ENCODE results near the gene PJA1.

The PJA1 gene

DNA sequence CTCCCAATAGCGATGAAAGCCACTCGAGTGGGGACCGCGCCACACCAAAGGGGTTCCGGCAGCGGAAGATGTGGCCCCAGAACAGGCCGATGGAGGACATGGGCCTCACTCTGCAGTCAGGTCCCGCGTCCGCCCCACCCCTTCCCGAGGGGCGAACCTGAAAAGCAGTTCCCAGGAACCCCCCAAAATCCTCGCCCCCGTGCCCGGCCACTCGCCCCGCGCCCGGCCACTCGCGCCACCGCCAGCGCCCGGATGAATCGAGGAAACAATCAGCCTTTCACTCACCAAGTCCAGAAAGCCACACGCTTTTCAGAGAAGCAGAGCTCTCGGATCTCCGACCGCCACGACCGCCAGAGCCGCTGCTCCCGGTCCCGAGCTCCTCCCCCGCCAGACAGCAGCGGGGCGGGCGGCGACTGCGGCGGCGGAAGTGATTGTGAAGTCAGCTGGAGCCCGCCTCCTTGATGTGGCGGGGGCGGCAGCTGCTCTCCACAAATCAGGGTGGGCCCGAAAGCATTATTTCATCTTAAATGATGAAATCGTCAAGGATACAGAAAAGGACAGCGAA lies at the start of gene PJA1:
Gene PJA1 (minus strand): TSS at position 367 of the 565 bp plus-strand sequence. CDS start 2,380 bp downstream, outside the sequence.
- H3K4me3 ChIP-seq (ENCODE audit: low read depth, low read length) = peak within 1 kb of the TSS; percentile 73
- TF ChIP-seq, protein P1, sequence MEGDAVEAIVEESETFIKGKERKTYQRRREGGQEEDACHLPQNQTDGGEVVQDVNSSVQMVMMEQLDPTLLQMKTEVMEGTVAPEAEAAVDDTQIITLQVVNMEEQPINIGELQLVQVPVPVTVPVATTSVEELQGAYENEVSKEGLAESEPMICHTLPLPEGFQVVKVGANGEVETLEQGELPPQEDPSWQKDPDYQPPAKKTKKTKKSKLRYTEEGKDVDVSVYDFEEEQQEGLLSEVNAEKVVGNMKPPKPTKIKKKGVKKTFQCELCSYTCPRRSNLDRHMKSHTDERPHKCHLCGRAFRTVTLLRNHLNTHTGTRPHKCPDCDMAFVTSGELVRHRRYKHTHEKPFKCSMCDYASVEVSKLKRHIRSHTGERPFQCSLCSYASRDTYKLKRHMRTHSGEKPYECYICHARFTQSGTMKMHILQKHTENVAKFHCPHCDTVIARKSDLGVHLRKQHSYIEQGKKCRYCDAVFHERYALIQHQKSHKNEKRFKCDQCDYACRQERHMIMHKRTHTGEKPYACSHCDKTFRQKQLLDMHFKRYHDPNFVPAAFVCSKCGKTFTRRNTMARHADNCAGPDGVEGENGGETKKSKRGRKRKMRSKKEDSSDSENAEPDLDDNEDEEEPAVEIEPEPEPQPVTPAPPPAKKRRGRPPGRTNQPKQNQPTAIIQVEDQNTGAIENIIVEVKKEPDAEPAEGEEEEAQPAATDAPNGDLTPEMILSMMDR (IDR thresholded peaks at IDR 0.05; ENCODE audit: insufficient read depth, low read length, missing control alignments) = no peak
- ChIA-PET POLR2A (interaction anchor here (0.7 to 2.0 kb wide), 3 partner anchors 49 to 336 kb away, joined by 3 to 11 read pairs (median 4); partner anchors contain the start of gene EFNB1), CTCF (interaction anchor here (0.8 kb wide), 1 partner anchor 57 kb away, joined by 3 read pairs; no protein-coding TSS in a partner anchor)
- no peak for DNase-seq (ENCODE audit: low read depth, low spot score)

DNA sequence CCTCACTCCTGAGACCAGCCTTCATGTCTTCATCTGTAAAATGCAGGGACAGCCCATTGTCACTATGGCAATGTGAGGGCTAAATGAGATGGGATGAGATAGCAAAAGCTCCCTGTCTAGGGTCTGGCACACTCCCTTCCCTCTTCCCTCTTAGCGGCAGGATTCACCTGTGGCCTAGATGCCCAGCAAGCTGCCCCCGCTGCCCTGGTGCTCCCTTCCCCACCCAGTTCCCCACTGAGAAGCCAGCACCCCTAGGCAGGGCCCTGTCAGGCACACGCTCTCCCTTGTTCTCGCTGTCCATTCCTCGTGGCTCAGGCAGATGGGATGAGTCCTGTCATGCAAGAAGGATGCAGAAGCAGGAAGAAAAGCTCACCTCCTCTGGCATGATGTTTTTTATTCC lies 49.2 kb upstream of the PJA1 start:
- H3K4me3 ChIP-seq (ENCODE audit: low read depth, low read length) = no peak overlapping the region
- POLR2A ChIA-PET = no interaction called here
- CTCF ChIA-PET = interaction anchor here (14.3 kb wide), 1 partner anchor 387 kb away, joined by 281 read pairs; the partner anchor contains the start of gene EFNB1
- DNase-seq (ENCODE audit: low read depth, low spot score) = no peak
- TF ChIP-seq, protein P1 (IDR thresholded peaks at IDR 0.05; ENCODE audit: insufficient read depth, low read length, missing control alignments) = no peak

- ChIA-PET POLR2A (no interaction called here), CTCF (interaction anchor here (1.4 to 14.3 kb wide), 3 partner anchors 10 to 385 kb away, joined by 4 to 281 read pairs (median 5); partner anchors contain the start of gene EFNB1)
- TF ChIP-seq, protein P1 (IDR thresholded peaks at IDR 0.05; ENCODE audit: insufficient read depth, low read length, missing control alignments) = no peak
- H3K4me3 ChIP-seq (ENCODE audit: low read depth, low read length) = no peak overlapping the region
- DNase-seq (ENCODE audit: low read depth, low spot score) = no peak
Observed at GRCh38 chrX:69211701-69212100, 46.4 kb upstream of the PJA1 start.

- POLR2A ChIA-PET = no interaction called here
- DNase-seq (ENCODE audit: low read depth, low spot score) = no peak
- TF ChIP-seq, protein P1 (IDR thresholded peaks at IDR 0.05; ENCODE audit: insufficient read depth, low read length, missing control alignments) = no peak
- H3K4me3 ChIP-seq (ENCODE audit: low read depth, low read length) = no peak overlapping the region
- CTCF ChIA-PET = interaction anchor here (0.9 to 1.2 kb wide), 2 partner anchors 11 to 382 kb away, joined by 3 to 4 read pairs; partner anchors contain the start of gene EFNB1
Observed at GRCh38 chrX:69210581-69210980, 45.3 kb upstream of the PJA1 start.

DNA sequence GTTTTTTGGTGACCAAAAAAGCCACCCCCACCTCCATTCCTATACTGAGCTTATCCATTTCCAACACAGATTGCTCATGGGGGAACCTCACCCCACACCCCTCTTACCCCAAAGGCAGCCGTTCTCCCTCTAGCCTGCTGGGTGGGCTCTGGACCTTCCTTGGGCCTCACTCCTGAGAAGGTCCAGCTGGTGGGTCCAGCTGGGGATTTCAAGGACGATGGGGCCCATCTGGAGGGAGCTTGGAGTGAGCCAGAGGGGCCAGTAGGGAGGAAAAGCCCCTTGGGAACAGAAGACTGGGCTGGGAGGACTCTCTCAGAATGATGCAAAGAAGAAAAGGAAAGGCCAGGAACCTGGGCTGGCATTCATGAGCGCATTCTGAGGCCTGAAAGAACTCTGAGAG lies 42.0 kb upstream of the PJA1 start:
- no peak for DNase-seq (ENCODE audit: low read depth, low spot score)
- POLR2A ChIA-PET = no interaction called here
- TF ChIP-seq, protein P1 (IDR thresholded peaks at IDR 0.05; ENCODE audit: insufficient read depth, low read length, missing control alignments) = no peak
- H3K4me3 ChIP-seq (ENCODE audit: low read depth, low read length) = no peak overlapping the region
- CTCF ChIA-PET = no interaction called here

- H3K4me3 ChIP-seq (ENCODE audit: low read depth, low read length) = no peak overlapping the region
- DNase-seq (ENCODE audit: low read depth, low spot score) = no peak
- TF ChIP-seq, protein P1 (IDR thresholded peaks at IDR 0.05; ENCODE audit: insufficient read depth, low read length, missing control alignments) = no peak
- ChIA-PET CTCF (interaction anchor here (1.4 kb wide), 1 partner anchor 20 kb away, joined by 3 read pairs; no protein-coding TSS in a partner anchor), POLR2A (no interaction called here)
Observed at GRCh38 chrX:69203638-69204037, 38.4 kb upstream of the PJA1 start.

All from AG04449 (cell line).